ENCODE measurements around the gene NXN. TPM values are rescaled to one million over a fixed set of nuclear protein-coding genes. Genes with fewer than 3 reads are reported as not detected.

NXN gene
- polyA plus RNA-seq, 1 of the 3 experiments (the other 2 are of a cell fraction) = 23.9 TPM

GRCh38 chr17:962166-962565, 17.4 kb downstream of the NXN start:
- H3K4me1 ChIP-seq (ENCODE audit: control insufficient read depth in 1 of 2, insufficient read depth in 2 of 2, low read depth in 1 of 2, low read length in 1 of 2) = peaks cover 0 to 5% of the 10 kb centered on the region in 2 experiments; a peak in 1 of 4 replicates
- TF ChIP-seq CHD2 (IDR thresholded peaks at IDR 0.05; ENCODE audit: low read length, partially characterized antibody) (no peak), NFIC (IDR thresholded peaks at IDR 0.05; ENCODE audit: borderline replicate concordance) (no peak), ELF1 (IDR thresholded peaks at IDR 0.05) (no peak), EP300 (IDR thresholded peaks at IDR 0.05; ENCODE audit: borderline replicate concordance in 1 of 2, low read depth in 1 of 2, low read length in 1 of 2) (no peak), YY1 (IDR thresholded peaks at IDR 0.05; ENCODE audit: low read depth) (no peak)
- ChIA-PET POLR2A (no interaction called here), CTCF (interaction anchor here (1.0 to 1.2 kb wide), 2 partner anchors 18 to 19 kb away, joined by 3 read pairs; partner anchors contain the start of gene NXN)
- no peak overlapping the region for H3K4me2 ChIP-seq
- H3K9me2 ChIP-seq = no peaks in the 10 kb centered on the region
- no peak overlapping the region for H2AFZ ChIP-seq (ENCODE audit: low read depth)
- 68% methylated on average over 8 of the region's 8 CpGs for WGBS (ENCODE audit: low lambda C conversion rate)
- no peak for DNase-seq
- H3K79me2 ChIP-seq (ENCODE audit: insufficient read depth) = peaks cover 5% of the 10 kb centered on the region; the same call in 1 of the 2 replicates
- H3K27ac ChIP-seq (ENCODE audit: low read depth in 2 of 2, low read length in 1 of 2) = no peak overlapping the region
- peaks cover 51% of the 10 kb centered on the region; the same call in 1 of the 2 replicates for H3K27me3 ChIP-seq (ENCODE audit: insufficient read depth)
- H4K20me1 ChIP-seq (ENCODE audit: insufficient read depth) = 0 out of 2 replicates have a peak, but pooled peaks cover 22% of the 10 kb centered on the region
- no peaks in the 10 kb centered on the region for H3F3A ChIP-seq (replicated peaks; ENCODE audit: insufficient read depth)
- H3K36me3 ChIP-seq (replicated peaks in 1 of 2; ENCODE audit: control insufficient read depth in 1 of 2, insufficient read depth in 2 of 2, low read length in 1 of 2) = no peaks in the 10 kb centered on the region
- no peak overlapping the region for H3K4me3 ChIP-seq (ENCODE audit: low read depth in 2 of 2, low read length in 1 of 2)
- no peak overlapping the region for H3K9ac ChIP-seq
- no peaks in the 10 kb centered on the region for H3K9me3 ChIP-seq

- Histone ChIP-seq H3K9me3 (no peaks in the 10 kb centered on the region), H3K27ac (ENCODE audit: low read depth in 2 of 2, low read length in 1 of 2) (no peak overlapping the region), H2AFZ (ENCODE audit: low read depth) (no peak overlapping the region), H4K20me1 (ENCODE audit: insufficient read depth) (peaks cover 12% of the 10 kb centered on the region; the same call in 1 of the 2 replicates), H3K4me3 (ENCODE audit: low read depth in 2 of 2, low read length in 1 of 2) (no peak overlapping the region), H3K4me1 (ENCODE audit: control insufficient read depth in 1 of 2, insufficient read depth in 2 of 2, low read depth in 1 of 2, low read length in 1 of 2) (peaks cover 0 to 3% of the 10 kb centered on the region in 2 experiments; a peak in 1 of 4 replicates), H3K4me2 (no peak overlapping the region), H3K79me2 (ENCODE audit: insufficient read depth) (peaks cover 5% of the 10 kb centered on the region; the same call in 1 of the 2 replicates), H3K9ac (no peak overlapping the region), H3F3A (replicated peaks; ENCODE audit: insufficient read depth) (peaks cover 7% of the 10 kb centered on the region), H3K36me3 (replicated peaks in 1 of 2; ENCODE audit: control insufficient read depth in 1 of 2, insufficient read depth in 2 of 2, low read length in 1 of 2) (no peaks in the 10 kb centered on the region), H3K9me2 (no peaks in the 10 kb centered on the region), H3K27me3 (ENCODE audit: insufficient read depth) (peaks cover 35% of the 10 kb centered on the region; the same call in 1 of the 2 replicates)
- DNase-seq = no peak
- 83% methylated on average over 31 of the region's 31 CpGs for WGBS (ENCODE audit: low lambda C conversion rate)
- TF ChIP-seq REST (IDR thresholded peaks at IDR 0.05; ENCODE audit: low read depth, low read length) = no peak
- TF ChIP-seq RFX5 (IDR thresholded peaks at IDR 0.05; ENCODE audit: low read length) = no peak
- no peak for TF ChIP-seq FOSL2 (IDR thresholded peaks at IDR 0.05; ENCODE audit: borderline replicate concordance, low read depth)
- TF ChIP-seq FOXM1 (IDR thresholded peaks at IDR 0.05; ENCODE audit: low read depth) = no peak
- ChIA-PET CTCF (interaction anchor here (1.0 to 2.2 kb wide), 2 partner anchors 22 kb away, joined by 3 to 7 read pairs; no protein-coding TSS in a partner anchor), POLR2A (no interaction called here)
Measured at GRCh38 chr17:958712-959451, 20.7 kb downstream of the NXN start.
